ENCODE data around the gene DLG1.

GRCh38 chr3:197335428-197336132 is 37.2 kb upstream of the DLG1 start:
- TF ChIP-seq CTCF (IDR thresholded peaks at IDR 0.05), result no peak
- TF ChIP-seq POLR2A (IDR thresholded peaks at IDR 0.05), result no peak
- no peak for TF ChIP-seq POLR2AphosphoS5 (IDR thresholded peaks at IDR 0.05)
